HG03045 (cell line): ENCODE measurements around the gene ELOVL1.

Experiments used
- ATAC-seq: cut with Tn5 transposase; IDR thresholded peaks from one replicate; pipeline ENCODE4 v1.9.1; 2021; ENCODE audit warnings: mild to moderate bottlenecking, moderate library complexity; ENCODE audit not compliant: unreplicated experiment

Gene ELOVL1

GRCh38 chr1:43358121-43358745 is 9.6 kb downstream of the ELOVL1 start:
- peak; percentile 4 for ATAC-seq

- ATAC-seq, result no peak
These were observed 10.6 kb downstream of the ELOVL1 start for GRCh38 chr1:43357251-43357650.

GRCh38 chr1:43354936-43355335 is 12.9 kb downstream of the ELOVL1 start:
- ATAC-seq, result no peak

GRCh38 chr1:43354471-43354870 is 13.3 kb downstream of the ELOVL1 start:
- no peak for ATAC-seq

- ATAC-seq, result no peak
These were observed 14.9 kb downstream of the ELOVL1 start for GRCh38 chr1:43352881-43353280.

GRCh38 chr1:43352351-43352705 is 15.5 kb downstream of the ELOVL1 start:
- ATAC-seq, result no peak

GRCh38 chr1:43351421-43352350 is 16.1 kb downstream of the ELOVL1 start:
- ATAC-seq, result no peak

- ATAC-seq, result no peak
These were observed 16.8 kb downstream of the ELOVL1 start for GRCh38 chr1:43350976-43351375.

GRCh38 chr1:43349594-43350306 is 18.1 kb downstream of the ELOVL1 start:
- ATAC-seq, result no peak

GRCh38 chr1:43348809-43349593 is 18.8 kb downstream of the ELOVL1 start:
- ATAC-seq, result peak; percentile 71

GRCh38 chr1:43348343-43348808 is 19.4 kb downstream of the ELOVL1 start:
- ATAC-seq, result no peak

GRCh38 chr1:43346636-43347035 is 21.2 kb downstream of the ELOVL1 start:
- no peak for ATAC-seq

- ATAC-seq, result no peak
These were observed 22.7 kb downstream of the ELOVL1 start for GRCh38 chr1:43345120-43345519.

- no peak for ATAC-seq
These were observed 23.5 kb downstream of the ELOVL1 start for GRCh38 chr1:43344267-43344850.

GRCh38 chr1:43340559-43340958 is 27.3 kb downstream of the ELOVL1 start:
- no peak for ATAC-seq

- no peak for ATAC-seq
These were observed 28.1 kb downstream of the ELOVL1 start for GRCh38 chr1:43339584-43340232.

GRCh38 chr1:43338001-43338400 is 29.8 kb downstream of the ELOVL1 start:
- ATAC-seq, result no peak

- ATAC-seq, result no peak
These were observed 30.2 kb downstream of the ELOVL1 start, which contains the start of gene MPL for GRCh38 chr1:43337588-43337987. TSS of gene MPL (plus strand) at chr1:43337818. CDS start at chr1:43337849, 31 bp downstream.

- ATAC-seq, result no peak
These were observed 33.2 kb downstream of the ELOVL1 start for GRCh38 chr1:43334453-43335205.
